Activated naive CD4-positive, alpha-beta T cell (primary cell): ENCODE results near the gene RBKS.
"Not testable (repeated sequence)": the region's sequence is repeated elsewhere in the genome, so short reads cannot be mapped to it uniquely, and the experiment has no call there.

Source experiments
- DNase-seq, 4 experiments: peaks; one replicate each; lab custom pipeline; 2025; lab: John Stamatoyannopoulos, UW

The RBKS gene

DNA sequence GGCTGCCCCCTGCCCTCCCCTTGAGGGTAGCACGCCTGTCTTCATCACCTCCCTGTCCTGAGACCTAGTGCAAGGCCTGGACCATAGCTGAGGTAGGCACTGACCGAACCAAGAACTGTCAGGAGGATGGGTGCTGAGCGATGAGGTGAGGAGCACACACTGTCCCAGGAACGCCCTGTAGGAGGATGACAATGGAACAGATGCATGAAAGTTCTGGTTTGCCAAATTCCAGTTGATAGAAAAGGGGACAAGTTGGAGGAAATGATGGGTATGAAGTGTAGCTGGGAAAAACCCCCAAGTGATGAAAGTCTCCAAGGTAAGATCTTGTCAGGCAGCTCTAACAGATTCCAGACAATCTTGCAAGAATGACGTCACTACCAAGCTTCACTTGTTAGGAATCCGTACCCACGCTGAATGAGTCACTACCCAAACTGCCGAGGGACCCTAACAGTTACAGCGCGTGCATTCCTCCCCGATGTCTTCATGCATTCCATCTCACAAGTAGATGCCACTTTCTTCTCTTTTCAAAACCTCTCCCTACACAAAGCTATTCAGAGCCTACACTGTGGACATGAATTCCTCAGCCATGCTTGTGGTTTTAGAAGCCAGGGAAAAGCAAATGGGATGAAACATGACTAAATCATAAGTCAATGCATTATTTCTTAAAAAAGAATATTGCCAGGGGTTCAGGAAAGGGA lies 91.1 kb downstream of the RBKS start:
- no peak for DNase-seq

DNA sequence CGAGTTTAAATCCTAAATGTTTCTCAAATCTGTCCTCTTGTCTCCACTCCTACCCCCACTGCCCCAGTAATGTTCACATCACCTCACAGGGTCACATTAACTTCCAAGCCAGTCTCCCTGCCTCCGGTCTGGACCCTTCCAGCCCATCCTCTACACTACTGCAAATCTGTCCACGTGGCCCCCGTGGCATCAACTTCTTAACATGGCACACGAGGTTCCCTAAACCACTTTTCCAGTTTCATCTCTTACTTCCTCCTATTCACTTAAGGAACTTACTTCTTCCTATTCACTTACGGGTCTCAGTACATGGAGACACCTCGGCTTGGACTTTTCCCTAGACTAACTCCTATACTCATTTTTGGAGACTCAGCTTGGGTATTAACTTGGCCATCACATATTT lies 91.7 kb downstream of the RBKS start:
- DNase-seq: no peak

DNA sequence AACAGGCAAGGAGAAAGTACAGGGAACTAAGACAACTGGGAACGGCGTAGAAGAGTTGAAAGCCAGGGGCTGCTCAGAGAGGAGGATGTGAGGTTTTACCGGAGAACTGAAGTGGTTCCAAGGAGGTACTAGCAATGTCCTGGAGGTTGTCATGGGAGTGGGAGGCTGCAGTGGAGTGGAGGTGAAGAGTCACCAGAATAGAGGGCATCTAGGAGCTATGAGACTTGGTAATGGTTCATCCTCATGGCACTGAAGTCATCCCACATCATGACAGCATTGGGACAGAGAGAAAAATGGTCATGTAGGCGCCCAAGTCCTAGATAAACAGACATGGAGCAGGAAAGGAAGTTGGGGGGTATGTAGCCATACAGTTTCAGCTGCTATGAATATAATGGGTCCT lies 92.3 kb downstream of the RBKS start:
- no peak for DNase-seq

DNA sequence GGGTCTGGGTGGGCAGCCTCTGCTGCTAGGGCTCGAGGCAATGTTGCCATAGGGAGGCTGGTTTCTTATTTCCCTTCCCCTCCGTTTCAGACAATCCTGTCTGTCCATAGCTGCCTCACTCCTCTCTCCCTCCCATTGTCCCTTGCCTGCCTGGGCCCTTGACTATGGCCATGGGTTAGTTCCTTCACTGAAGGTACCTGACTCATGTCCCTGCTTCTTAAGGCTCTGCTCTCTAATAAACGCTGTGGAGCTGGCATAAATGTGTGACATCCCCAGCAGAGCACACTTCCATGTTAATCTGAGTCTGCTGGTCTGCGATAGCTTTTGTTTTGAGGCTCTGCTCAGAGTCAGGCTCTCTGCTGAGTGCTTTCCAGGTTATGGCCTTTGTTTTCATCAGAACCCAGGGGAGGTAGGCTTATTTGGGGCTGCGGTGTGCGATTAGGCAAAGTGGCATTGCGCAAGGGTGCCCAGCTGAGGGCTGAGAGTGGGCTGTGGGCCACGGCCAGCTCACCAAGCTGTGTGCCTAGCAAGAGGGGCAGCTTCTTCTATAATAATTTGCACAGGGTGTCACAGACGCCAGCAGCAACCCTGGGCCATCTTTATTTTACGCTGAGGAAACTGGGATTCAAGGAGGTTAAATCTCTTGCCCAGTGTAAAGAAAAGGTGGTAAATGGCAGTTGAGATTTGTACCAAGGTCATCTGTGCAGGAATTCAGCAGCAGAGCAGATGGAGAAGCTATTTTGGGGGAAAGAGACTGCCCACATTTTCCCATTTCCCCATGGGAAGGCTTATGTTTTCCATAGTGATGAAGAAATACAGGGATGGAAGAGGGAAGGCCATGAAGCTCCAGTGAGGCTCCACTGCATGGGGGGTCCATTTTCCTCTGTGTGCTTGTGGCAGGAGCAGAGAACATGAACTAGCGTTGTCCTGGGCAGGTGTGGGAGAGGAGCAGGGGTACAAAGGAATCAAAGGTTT lies 93.1 kb downstream of the RBKS start:
- DNase-seq: no peak

DNA sequence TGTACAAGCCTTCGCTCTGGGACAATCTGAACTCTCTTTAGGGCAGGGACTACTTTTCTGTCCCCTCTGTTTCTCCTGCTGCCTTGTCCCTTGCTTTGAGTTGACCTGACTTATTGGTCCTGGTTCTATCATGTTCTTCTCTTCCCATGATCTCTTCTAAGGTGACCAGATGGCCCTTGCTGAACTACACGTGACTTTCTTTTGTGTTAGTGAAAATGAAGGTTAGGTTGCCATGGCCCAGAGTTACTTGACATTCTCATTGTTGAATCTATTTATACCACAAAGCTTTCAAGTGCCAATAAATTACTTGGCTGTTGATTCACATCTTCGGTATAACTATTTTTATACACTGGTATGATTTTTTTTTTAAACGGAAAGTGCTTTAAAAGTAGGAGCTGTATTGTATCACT lies 94.3 kb downstream of the RBKS start:
- DNase-seq: no peak

DNA sequence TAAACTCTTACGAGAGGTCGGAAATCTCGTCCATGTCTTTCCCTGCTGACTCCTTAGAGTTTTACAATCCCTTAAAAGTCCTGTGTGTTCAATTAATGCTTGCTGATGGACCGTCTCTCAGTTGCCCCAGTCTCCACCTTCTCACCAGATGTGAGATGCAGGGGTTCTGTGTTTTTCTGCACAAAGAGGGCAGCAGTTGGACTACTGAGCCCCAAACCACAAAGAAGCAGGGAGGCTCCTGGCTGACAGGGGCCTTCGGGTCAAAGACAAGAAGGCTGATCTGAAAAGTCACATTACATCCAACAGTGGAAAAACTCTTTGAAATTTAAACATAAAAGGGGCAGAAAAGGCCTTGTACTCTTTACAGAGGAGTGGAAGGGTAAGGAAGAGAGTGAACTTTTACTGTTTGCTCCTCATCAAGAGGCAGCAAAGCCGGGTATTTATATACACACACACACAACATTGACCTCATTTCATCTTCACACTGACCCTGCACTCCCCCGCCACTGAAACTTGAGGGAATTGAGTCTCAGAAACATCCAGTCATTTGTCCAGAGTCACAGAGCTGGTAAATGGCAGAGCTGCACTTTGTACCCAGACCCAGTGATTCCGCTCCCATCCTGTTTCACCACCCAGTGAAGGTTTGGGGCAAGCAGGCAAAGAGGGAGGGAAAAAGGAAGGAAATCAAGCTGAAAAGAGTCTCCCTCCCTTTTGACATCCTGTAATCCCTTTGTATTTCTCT lies 94.9 kb downstream of the RBKS start:
- DNase-seq: no peak

DNA sequence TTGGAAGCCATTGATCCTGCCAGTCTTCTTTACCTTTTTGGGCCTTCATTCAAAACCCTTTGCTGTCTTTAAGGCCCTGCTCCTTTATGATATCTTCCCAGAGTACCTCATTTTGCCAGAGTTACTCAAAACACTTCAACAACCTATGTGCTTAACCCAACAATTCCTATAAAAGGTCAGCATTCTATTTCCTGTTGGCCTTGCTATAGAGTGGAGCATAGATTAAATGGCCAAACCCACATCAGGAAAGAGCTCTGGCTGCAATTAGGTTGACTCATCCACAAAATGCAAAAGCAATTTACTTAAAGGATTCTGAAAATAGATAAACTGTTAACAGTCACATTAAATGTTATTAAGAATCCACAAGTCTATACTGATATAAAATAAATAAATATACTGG lies 97.4 kb downstream of the RBKS start:
- DNase-seq: no peak

DNA sequence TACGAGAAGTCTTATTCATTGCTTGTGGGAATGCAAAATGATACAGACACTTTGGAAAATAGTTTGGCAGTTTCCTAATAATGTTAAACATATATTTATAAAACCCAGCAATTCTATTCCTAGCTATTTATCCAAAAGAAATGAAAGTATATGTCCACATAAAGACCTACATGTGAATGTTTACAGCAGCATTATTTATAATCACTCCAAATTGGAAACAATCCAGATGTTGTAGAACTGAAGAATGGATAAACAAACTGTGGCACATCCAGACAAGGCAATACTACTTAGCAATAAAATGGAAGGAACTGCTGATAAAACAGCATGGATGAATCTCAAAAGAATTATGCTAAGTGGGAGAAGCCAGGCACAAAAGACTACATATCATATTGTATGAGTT lies 99.4 kb downstream of the RBKS start:
- no peak for DNase-seq

DNA sequence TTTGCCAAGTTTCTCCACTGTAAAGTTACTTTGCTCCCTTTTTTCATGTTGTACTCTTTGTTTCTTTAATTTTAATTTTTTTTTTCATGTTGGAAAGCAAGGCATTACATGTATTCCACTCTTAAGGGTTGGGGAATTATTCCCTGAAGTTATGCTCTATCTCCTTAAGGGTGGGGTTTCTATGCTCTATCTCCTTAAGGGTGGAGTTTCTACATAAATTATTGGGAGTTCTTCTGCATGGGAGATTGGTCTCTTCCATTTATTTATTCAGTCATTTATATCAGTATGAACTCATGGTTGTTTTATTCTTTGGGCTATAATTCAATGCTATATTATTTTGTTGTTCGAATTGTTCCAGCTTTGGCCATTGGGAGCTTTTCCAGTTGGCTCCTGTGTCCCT lies 107.5 kb downstream of the RBKS start:
- DNase-seq: no peak

DNA sequence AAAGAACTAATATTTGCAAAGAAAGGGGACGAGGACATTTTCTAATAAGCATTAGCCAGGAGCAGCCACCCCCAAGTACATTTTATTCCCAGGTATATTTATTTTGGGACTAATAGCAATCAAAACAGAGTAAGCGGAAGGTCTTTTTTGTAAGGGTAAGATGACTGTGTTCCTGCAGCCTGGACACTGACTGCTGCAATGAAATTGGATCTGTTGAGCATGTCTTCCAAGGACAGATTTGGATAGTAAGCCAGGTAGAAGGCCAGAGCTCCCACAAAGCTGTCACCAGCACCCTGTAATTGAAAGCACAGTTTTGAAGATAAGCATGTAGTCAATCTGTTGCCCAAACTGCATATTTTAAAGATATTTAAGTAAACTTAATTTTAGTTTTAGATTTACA lies 108.7 kb downstream of the RBKS start:
- DNase-seq: no peak

DNA sequence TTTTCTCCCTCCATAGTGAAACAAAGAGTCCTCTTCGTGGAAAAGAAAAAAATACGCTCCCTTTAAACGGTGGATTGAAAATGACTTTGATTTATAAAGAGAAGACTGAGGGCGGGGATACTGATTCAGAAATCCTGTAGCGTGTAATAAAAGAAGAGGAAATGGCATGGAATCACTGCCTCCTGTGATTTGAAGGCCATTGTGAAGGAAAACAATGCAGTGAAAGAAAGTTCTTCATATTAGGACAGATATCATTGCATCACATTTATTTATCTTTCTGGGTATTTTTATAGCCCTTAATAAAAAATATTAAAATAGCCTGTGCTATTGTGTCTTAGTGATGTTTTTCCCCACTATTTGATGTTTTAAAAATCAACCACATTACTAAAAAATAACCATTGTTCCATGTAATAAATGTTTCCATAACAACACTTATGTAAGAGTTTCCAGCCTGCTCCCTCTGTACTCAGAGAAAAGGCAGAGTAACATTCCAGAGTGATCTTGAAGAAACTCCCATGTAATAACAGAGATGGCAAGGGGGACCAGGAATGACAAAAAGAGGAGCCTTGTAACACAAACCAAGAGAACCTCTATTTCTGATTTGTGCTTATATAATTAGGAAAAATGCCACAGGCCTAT lies 110.7 kb downstream of the RBKS start:
- DNase-seq: no peak

DNA sequence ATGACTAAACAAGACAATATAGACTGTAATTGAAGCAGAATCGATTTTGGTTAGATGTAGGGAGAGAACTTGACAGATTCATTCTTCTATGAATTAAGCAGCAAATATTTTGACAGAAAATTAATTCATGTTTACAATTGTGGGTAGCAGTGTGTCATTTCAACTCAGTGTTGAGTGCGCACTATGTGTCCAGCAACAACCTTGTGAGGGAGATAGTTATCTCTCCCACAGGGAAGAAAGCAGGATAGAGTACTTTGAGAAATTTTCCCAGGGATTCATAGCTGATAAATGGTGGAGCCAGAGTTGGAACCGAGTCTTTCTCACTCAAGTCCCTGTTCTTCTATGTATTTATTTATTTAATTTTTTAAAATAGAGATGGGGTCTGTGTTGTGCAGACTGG lies 113.5 kb downstream of the RBKS start:
- no peak for DNase-seq

DNA sequence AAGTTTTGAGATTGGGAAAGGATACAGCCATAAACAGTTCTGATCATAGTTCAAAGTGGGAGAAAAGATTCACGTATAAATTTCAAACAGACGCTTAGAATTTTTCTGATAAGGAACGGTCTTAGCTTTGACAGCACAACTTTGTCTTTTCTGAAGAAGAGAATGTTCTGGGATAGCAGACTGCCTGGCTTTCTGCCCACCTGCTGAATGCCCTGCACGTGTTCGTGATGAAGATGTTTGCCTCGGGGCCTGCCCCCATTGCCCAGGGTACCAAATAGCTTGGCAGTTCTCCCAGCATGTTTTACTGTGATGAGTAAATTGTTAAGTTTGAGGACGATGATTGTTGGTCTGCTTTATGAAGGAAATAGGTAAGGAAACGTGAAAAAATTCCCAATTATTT lies 114.1 kb downstream of the RBKS start:
- DNase-seq: no peak

DNA sequence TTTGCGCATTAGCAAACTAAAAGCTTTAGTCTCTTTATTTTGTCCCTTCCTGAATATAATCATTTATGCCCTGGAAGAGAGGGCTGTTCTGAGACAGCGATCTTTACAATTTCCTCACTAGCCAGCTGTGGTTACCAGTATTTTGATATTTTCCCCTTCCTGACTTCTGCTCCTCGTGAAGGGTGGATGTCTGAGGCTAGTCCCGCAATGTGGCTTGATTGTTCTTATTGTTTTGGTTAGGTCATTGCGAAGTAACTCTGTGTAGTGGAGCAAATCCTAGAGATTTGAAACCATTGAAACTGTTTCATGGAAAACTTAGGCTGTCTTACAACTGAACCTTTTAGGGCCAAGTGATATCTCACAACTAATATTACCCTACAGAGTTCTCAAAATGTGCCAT lies 116.2 kb downstream of the RBKS start:
- no peak for DNase-seq

DNA sequence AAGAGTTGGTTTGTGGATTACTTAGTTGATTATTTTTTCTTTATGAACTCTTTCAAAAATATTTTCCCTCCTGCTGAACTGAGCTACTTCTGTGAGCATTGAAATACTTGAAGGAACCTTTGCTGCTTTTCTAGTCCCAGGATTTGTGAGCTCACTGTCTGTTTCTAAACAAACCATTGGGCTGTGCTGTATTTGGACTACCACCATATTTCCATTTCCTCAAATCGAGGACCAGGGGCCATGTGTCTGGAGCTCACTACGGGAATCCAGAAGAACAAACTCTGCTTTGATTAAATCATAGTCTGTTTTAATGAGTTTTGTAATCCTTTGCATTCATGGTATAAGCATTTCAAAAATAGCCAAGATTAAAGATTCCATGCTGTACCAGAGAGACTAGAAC lies 117.4 kb downstream of the RBKS start:
- DNase-seq: no peak

DNA sequence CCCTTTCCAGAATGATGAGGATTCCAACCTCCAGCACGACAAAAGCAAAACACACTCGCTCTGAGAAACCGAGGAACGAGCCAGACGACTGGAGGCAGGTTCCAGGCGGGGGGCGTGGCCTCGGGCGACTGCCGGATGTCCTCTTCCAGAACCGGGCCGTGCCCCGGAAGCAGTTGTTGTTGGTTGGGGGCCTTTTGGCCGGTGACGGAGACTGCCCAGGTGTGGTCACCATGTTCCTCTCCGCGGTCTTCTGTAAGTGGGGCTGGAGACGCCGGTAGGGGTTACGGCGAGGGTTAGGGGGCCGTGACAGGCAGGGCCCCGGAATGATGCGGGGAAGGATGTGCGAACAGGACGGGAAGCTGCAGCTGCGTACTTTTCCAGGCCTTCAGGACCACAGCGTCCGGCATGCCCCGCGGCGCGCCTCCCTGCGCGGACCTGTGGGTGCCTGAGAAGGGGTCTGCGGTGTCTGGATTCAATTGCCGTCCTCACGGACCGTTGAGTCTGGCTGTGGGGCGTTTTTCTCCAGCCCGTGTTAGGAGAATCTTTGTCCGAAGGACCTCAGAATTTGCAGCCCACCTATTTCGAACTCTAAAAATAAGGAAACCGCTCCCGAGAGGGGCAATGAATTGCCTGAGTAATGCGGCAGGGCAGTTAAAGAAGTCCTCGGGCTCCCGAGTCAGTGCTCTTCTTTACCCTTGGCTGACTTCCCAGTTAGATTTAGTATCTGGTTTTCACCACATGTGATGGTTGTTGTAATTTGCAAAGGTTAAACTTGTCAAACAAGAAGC lies 118.4 kb downstream of the RBKS start, which contains the start of gene MRPL33:
Gene MRPL33, plus strand, starts transcription at position 172 of the 788 bp plus-strand sequence. Its CDS starts 59 bp downstream, at position 231.
- DNase-seq: peak; percentile 70 to 87 (median 83)

DNA sequence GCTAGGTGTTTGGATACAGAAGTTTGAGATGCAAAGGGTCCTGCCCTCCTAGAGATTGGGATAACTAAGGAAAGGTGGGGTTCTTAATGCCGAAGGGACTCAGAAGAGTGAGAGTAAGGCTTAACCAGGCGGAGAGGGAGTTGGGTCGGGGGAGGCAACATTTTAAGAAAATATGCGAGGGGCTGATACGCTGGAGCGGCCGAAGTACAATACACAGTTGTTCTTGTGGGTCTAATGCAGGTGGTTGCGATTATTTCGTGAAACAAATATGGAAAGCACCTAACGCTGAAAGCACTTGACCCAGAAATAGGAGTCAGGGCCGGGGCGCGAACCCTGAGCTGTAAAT lies 119.0 kb downstream of the RBKS start:
- no peak for DNase-seq

DNA sequence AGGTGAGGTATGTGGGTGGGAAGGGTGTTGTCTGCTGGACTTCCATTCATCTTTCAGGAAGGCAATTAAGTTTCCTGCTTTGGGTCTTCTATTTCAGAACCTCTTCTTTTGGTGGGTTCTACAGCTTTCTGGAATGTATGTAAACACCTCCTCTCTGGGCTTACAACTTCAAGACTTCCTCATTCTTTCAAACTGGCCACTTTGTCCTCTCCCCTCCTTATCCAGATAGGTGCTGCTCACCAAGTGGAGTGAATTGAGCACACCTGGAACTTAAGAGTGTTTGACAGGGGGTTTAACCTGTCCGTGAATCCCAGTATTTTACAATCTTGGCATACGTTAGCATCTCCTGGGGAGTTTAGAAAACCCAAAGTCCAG lies 123.9 kb downstream of the RBKS start:
- no peak for DNase-seq

DNA sequence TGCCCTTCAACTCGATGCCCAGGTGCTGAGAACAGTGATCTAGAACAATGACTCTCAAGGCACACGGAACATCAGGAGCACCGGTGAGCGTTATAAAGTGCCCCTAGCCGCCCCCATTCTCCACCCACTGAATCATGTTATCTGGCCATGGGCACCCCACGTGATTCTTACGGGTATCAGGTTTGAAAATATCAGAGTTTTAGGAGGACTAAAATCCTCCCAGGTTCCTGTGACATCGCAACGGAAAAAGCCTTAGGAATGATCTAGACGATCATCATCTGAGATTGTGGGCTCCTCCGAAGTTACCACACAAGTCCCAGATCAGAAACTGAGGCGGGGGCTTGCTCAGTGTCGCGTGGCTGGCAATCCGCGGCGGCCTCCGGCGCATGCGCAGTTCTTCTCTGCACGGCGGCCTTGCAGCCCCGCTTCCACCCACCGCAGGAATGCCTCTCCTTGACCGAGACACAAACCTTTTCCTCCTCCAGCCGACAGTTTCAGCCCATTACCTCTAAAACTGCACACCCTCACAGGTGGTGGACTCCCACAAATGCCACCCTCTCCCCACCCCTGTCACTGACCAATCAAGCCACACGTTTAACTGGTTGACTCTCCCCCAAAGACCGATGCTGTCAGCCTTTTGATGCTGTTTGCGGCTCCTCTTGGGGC lies 124.4 kb downstream of the RBKS start:
- peak in 3 of 4 experiments; percentile 24 to 53 (median 40) for DNase-seq

DNA sequence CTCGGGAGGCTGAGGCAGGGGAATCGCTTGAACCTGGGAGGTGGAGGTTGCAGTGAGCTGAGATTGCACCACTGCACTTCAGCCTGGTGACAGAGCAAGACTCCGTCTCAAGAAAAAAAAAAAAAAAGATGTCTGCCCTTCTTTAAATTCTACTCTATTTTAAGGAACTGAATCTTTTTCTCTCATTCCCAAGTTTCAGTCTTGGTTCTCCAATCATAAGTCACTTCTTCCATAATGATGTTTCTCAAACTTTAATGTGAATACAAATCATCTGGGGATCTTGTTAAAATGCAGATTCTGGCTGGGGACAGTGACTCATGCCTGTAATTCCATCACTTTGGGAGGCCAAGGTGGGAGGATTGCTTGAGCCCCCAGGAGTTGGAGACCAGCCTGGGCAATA lies 125.7 kb downstream of the RBKS start:
- not testable (repeated sequence) for DNase-seq

DNA sequence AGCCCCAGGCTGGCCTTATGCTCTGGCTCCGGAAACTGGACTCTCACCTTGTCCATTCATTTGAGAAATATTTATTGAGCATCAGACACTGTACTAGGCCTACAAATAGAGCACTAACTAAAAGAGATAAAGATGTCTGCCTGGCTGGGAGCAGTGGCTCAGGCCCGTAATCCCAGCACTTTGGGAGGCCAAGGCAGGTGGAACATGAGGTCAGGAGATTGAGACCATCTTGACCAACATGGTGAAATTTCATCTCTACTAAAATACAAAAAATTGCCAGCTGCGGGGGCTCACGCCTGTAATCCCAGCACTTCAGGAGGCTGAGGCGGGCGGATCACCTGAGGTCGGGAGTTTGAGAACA lies 126.3 kb downstream of the RBKS start:
- DNase-seq: no peak
